Lower leg skin (tissue), 4 donors: Measurements from ENCODE around the gene LAMC3. TPM values are rescaled to one million over a fixed set of nuclear protein-coding genes. Genes with fewer than 3 reads are reported as not detected.

Source experiments
- DNase-seq, 2 donors: peaks; one replicate each; pipeline ENCODE4 v3.0.0-alpha.2; 2019; ENCODE audit warnings: low spot score in 2 of 2
- H3K4me3 ChIP-seq: fragments of 200-600 bp; sonication (generic); 2 replicates; pipeline ENCODE4 v1.5.1; 2017; ENCODE audit warnings: mild to moderate bottlenecking, low read depth; ENCODE audit not compliant: poor library complexity, severe bottlenecking
- POLR2A ChIP-seq, 2 donors: fragments of 450-650 bp; IDR thresholded peaks; one replicate each; pipeline ENCODE4 v1.6.1; 2016 to 2017; ENCODE audit warnings: antibody characterized with exemption in 2 of 2, mild to moderate bottlenecking in 1 of 2, moderate library complexity in 1 of 2
- WGBS, 2 donors: methylation state at CpG; one replicate each; pipeline ENCODE4 v1.1.5; 2018; 5-methylcytosine and 5-hydroxymethylcytosine counted together
- intact Hi-C: fragments of 100-400 bp; cut with DNase I; formaldehyde crosslinking; loops from one replicate; pipeline ENCODE4 v1.15.0; 2023; ENCODE audit warnings: low total_unique reads
- total RNA-seq, 4 donors: library from RNA; depleted of rRNA; stranded (reverse); fragments of >200 nt; gene quantifications; one replicate each; pipeline ENCODE4 v1.1.0, GENCODE V29; 2016
- TF ChIP-seq, protein P1 (sequence below), 3 donors: fragments of 450-650 bp; IDR thresholded peaks; one replicate each; pipeline ENCODE4 v1.5.1; 2016; ENCODE audit warnings: antibody characterized with exemption in 3 of 3, mild to moderate bottlenecking in 3 of 3, moderate library complexity in 2 of 3

Gene LAMC3
- total RNA-seq, 4 donors from 2014 or later = 9.1 to 23.0 (median 11.2) TPM

DNA sequence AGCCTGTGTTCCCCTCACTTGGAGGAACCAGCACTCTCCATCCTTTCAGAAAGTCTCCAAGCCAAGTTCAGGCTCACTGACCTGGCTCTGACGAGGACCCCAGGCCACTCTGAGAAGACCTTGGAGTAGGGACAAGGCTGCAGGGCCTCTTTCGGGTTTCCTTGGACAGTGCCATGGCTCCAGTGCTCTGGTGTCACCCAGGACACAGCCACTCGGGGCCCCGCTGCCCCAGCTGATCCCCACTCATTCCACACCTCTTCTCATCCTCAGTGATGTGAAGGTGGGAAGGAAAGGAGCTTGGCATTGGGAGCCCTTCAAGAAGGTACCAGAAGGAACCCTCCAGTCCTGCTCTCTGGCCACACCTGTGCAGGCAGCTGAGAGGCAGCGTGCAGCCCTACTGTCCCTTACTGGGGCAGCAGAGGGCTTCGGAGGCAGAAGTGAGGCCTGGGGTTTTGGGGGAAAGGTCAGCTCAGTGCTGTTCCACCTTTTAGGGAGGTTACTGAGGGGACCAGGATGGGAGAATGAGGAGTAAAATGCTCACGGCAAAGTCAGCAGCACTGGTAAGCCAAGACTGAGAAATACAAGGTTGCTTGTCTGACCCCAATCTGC is 111.8 kb downstream of the LAMC3 start:
- WGBS, 2 donors = 90 to 92% methylated on average over 7 of the region's 7 CpGs
- peak in 1 of 2 donors; percentile 58 for DNase-seq

DNA sequence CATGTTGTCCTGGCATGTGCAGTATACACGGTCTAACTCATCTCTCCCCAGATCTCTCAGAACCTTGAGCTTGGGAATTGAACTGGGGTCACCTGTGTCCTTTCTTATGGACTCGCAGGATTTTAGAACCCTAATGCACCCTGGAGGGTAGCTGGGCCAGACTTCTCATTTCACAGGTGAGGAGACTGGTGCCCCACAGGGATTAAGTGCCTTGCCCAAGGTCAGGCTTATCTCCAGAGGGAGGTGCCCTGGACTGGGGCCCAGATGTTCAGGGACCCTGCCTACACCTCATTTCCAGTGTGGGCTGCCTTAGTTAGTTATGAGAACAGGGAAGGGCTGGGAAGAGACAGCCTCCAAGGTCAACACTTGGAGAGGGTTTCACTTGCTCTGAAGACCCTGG is 112.4 kb downstream of the LAMC3 start:
- DNase-seq = peak in 1 of 2 donors; percentile 59
- WGBS, 2 donors = 89 to 90% methylated on average over 2 of the region's 2 CpGs

More for the DNA sequence above, 111.8 kb downstream of the LAMC3 start:
- intact Hi-C loops = loop anchor here (5.0 kb wide), 1 partner anchor 1013 kb away; no protein-coding TSS in a partner anchor
- no peak overlapping the region for H3K4me3 ChIP-seq
- TF ChIP-seq POLR2A (IDR thresholded peaks at IDR 0.05) = no peak
- TF ChIP-seq, protein P1, sequence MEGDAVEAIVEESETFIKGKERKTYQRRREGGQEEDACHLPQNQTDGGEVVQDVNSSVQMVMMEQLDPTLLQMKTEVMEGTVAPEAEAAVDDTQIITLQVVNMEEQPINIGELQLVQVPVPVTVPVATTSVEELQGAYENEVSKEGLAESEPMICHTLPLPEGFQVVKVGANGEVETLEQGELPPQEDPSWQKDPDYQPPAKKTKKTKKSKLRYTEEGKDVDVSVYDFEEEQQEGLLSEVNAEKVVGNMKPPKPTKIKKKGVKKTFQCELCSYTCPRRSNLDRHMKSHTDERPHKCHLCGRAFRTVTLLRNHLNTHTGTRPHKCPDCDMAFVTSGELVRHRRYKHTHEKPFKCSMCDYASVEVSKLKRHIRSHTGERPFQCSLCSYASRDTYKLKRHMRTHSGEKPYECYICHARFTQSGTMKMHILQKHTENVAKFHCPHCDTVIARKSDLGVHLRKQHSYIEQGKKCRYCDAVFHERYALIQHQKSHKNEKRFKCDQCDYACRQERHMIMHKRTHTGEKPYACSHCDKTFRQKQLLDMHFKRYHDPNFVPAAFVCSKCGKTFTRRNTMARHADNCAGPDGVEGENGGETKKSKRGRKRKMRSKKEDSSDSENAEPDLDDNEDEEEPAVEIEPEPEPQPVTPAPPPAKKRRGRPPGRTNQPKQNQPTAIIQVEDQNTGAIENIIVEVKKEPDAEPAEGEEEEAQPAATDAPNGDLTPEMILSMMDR (IDR thresholded peaks at IDR 0.05) = no peak

DNA sequence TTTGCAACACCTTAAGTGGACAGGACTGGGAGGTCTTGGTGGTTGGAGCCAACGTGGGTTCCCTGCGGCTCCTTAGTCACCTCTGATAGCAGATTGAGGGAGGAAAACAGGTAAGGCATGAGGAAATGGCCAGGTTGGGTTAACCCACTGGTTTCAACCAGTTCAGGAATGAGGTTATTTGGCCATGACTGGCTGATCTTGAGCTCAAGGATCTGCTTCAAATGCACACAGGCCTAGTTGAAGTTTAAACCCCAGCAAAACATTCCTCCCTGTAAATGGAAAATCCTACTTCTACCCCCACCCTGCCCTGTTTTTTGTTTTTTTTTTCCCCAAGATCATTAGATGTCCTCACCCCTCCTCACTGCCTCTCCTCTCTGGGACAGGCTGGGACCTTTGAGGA is 113.2 kb downstream of the LAMC3 start:
- no peak for TF ChIP-seq POLR2A (IDR thresholded peaks at IDR 0.05)
- TF ChIP-seq, protein P1 (IDR thresholded peaks at IDR 0.05) = no peak
- 81 to 90% methylated on average over 2 of the region's 2 CpGs for WGBS, 2 donors
- no peak overlapping the region for H3K4me3 ChIP-seq
- peak in 1 of 2 donors; percentile 26 for DNase-seq
- intact Hi-C loops = loop anchor here (5.0 kb wide), 1 partner anchor 1015 kb away; no protein-coding TSS in a partner anchor

More for the DNA sequence above, 112.4 kb downstream of the LAMC3 start:
- no peak for TF ChIP-seq POLR2A (IDR thresholded peaks at IDR 0.05)
- TF ChIP-seq, protein P1 (IDR thresholded peaks at IDR 0.05) = no peak
- H3K4me3 ChIP-seq = no peak overlapping the region
- intact Hi-C loops = loop anchor here (5.0 kb wide), 1 partner anchor 1014 kb away; no protein-coding TSS in a partner anchor

DNA sequence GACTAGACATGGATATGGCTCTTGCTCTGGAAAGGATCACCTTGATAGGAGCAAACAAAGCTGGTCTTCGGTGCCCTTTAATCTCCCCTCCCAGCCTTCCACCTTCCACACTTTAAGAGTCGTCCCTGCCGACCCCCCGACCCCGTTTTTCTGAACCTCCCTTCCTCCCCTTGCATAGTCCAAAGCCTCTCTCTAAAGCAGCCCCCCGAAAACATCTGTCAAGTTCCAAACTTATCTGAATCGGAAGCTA is 116.0 kb downstream of the LAMC3 start:
- 2% methylated on average over 7 of the region's 7 CpGs for WGBS, 2 donors
- no peak for TF ChIP-seq POLR2A (IDR thresholded peaks at IDR 0.05)
- TF ChIP-seq, protein P1 (IDR thresholded peaks at IDR 0.05) = no peak
- H3K4me3 ChIP-seq = peak overlapping the region; percentile 100
- intact Hi-C loops = no loop called here
- no peak for DNase-seq

DNA sequence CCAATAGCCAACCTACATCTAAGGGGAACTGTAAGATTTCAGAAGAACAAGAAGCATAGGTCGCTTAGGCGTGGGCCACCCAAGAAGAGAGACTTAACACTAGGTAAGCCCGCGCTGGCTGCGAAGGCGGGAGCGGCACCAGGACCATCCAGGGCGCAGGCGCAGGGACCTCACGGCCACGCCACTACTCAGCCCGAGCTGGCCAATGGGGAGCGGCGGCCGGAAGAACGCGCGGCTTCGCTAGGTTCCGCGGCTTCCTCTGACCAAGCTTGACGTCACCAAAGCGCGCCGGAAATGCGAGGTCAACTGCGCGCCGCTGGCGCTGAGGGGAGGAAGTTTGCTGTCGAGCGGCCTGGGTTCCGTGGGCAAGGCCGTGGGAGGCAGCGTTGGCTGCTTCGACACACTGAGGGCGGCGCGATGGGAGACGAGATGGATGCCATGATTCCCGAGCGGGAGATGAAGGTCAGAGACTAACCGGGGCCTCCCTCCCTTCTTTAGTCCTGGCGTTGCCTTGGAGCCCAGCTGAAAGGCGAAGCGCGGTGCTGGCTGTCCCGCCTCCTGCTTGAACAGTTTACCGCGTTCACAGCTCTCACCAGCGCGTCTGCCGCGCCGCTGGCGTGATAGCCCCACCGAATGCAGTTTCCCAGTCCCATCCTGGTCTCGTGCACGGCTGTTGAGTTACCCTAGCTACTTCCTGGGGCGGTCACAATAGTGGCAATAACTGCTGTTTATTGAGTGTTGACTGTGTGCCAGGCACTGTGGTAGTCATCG is 116.5 kb downstream of the LAMC3 start, which contains the start of gene NUP214:
Gene NUP214, plus strand, starts transcription at position 299 of the 771 bp plus-strand sequence. Its CDS starts 119 bp downstream, at position 418.
- peak; percentile 97 to 100 for DNase-seq
- peak within 1 kb of the TSS; percentile 100 for H3K4me3 ChIP-seq
- intact Hi-C loops = no loop called here
- TF ChIP-seq POLR2A (IDR thresholded peaks at IDR 0.05) = no peak
- WGBS, 2 donors = 0 to 1% methylated on average over 39 to 53 of the region's 61 CpGs

DNA sequence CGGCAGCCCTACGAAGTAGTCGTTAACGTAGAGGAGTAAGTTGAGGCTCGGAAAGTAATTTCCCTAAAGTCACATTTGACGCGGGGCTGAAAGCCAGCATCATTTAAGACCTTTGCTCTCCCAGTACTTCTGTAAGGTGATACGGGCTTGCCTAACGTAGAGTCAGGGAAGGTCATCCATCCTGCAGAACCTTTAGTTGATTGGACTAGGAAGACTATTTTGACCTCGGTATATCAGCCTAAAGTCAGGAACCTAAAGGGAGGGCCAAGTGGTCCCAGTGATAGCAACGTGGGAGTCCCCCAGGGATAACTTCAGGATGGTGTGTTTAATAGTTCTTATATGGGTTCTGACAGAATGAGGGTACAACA is 117.1 kb downstream of the LAMC3 start:
- 0 to 1% methylated on average over 11 of the region's 11 CpGs for WGBS, 2 donors
- peak overlapping the region; percentile 100 for H3K4me3 ChIP-seq
- DNase-seq = no peak
- intact Hi-C loops = no loop called here
- TF ChIP-seq, protein P1 (IDR thresholded peaks at IDR 0.05) = no peak
- TF ChIP-seq POLR2A (IDR thresholded peaks at IDR 0.05) = no peak
